RKO (cell line): ENCODE results near the gene CENATAC.
"Not testable (repeated sequence)": the region's sequence is repeated elsewhere in the genome, so short reads cannot be mapped to it uniquely, and the experiment has no call there.

Experiments used
- DNase-seq: peaks from one replicate; pipeline ENCODE4 v3.0.0-alpha.2; 2016; ENCODE audit warnings: low spot score

Gene CENATAC

DNA sequence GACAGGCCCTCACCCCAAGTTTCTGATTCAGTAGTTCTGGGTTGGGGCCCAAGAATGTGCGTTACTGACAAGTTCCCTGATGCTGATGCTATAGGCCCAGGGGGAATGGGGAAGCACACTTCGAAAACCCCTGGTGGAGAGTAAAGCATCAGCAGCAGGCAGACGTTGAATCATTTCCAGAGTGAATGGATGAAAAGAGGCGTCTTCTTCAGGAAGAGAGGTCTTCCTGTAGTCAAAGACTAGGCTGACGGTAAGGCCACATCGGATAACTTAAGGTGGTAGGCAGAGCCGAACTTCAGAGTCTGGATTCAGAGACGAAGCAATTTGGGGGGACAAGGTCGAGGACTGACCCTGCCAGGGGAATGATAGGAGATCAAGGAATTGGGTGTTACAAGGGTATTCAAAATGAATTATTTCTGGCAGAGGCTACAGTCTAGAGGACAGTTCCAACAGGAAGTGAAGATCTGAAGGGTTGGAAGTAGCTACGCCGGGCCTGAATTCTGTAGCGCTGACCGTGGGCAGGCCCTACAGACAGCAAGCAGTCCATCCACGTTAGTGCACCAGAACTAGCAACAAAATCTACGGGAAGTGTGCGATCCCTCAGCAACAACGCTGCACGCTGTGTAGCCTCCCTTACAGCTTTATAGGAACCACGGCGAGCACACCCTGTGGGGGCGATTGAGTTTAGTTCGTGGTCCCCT is 862 bp upstream of the CENATAC start:
- DNase-seq = peak; percentile 85

GRCh38 chr11:118998388-118998717 is 415 bp downstream of the CENATAC start:
- no peak for DNase-seq

DNA sequence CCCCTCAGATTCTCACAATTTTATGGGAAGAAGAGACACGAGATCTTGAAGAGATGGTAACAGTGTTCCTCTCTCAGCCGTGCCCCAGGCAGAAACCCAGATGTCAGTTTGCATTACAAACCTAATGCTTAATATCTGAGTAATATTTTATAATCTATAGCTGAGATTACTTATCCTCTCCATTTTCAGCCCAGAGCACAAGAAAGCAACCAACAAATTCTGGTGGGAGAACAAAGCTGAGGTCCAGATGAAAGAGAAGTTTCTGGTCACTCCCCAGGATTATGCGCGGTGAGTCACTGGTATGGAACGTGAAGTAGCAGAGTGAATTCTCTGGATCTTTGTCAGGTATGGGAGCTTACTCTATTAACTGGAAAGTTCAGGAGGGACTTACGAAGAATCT is 884 bp downstream of the CENATAC start:
- peak; percentile 86 for DNase-seq

DNA sequence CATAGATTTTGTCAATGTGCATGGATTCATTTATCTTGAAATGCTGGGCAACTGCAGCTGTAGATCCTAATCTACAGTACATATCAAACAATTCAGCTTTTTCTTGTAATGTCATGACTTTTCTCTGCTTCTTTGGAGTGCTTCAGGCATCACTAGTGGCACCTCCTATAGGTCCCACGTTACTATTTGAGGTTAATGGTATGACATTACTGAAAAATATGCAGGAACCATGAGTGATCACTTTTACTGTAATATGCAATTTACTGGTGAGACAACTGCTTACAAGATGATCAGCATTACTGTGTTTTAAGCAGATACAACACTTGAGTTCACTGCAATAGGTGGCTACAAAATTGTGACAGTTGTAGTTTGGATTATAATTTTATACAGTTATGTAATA is 3.0 kb downstream of the CENATAC start:
- peak; percentile 84 for DNase-seq

- no peak for DNase-seq
Measured at GRCh38 chr11:119006656-119007055, 8.7 kb downstream of the CENATAC start.

DNA sequence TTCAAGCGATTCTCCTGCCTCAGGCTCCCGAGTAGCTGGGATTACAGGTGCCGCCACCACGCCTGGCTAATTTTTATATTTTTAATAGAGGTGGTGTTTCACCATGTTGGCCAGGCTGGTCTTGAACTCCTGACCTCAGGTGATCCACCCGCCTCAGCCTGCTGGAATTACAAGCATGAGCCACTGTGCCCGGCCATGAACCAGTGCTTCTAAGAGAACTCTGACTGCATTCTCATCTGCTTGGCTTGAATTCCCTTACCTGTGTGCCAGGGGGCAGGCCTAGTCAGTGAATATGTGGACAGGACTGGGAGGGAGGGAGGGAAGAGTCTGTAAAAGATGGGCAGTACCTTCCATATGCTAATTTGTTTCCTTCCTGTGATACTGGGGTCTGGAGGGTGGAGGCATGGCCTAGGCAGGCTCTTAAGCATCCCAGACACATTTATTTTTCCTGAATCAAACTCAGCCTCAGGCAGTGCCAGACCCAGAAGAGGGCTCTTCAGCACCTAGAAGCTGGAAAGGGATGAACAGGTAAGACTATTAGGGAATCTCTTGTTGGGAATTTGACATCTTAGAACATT is 13.6 kb downstream of the CENATAC start:
- no peak for DNase-seq

GRCh38 chr11:119012629-119013170 is 14.8 kb downstream of the CENATAC start:
- no peak for DNase-seq

- no peak for DNase-seq
Measured at GRCh38 chr11:119014209-119014924, 16.4 kb downstream of the CENATAC start.

GRCh38 chr11:119015054-119015611 is 17.2 kb downstream of the CENATAC start:
- no peak for DNase-seq

- DNase-seq = no peak
Measured at GRCh38 chr11:119016216-119017009, 18.5 kb downstream of the CENATAC start.

DNA sequence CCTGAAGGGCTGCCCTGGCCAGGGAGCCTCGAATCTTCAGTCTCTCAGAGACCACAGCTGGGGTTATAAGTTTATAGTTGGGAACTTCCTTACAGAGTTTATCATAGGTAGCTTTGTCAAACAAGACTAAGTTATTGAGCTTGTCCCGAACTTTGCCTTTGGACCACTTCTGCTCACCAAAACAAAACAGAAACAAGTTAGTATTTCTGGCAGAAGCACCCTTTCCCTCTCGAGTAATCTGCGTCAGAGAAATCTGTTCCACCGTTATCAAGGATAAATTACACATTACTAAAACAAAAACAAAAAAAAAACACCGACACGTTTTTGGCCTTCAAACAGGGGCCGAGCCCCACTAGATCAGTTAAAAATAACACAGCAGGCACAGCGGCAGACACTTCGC is 19.4 kb downstream of the CENATAC start:
- not testable (repeated sequence) for DNase-seq

GRCh38 chr11:119018074-119018938 is 20.4 kb downstream of the CENATAC start, which contains the start of the genes RPS25 and TRAPPC4:
TSS of gene RPS25 (minus strand) at chr11:119018343. CDS start at chr11:119018284, 59 bp downstream.
TSS of gene TRAPPC4 (plus strand) at chr11:119018766. CDS start at chr11:119018796, 30 bp downstream.
- peak; percentile 98 for DNase-seq

DNA sequence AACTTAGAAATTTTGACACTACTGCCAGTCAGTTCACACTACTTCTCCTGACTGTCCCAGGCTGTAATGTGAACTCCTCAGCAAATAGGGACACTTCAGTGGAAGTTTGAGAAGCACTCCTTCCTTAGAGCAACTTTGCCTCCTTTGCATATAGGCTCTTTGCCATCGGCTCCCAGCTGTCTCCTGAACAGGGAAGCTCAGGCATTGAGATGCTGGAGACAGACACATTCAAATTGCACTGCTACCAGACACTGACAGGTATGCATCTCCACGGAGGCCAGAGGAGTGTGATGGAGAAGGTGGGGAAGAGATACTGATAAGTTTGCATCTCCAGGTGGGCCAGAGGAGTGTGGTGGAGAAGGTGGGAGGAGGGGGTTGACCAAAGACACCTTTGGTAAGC is 22.1 kb downstream of the CENATAC start:
- no peak for DNase-seq

- DNase-seq = no peak
Measured at GRCh38 chr11:119021631-119022030, 23.7 kb downstream of the CENATAC start.

DNA sequence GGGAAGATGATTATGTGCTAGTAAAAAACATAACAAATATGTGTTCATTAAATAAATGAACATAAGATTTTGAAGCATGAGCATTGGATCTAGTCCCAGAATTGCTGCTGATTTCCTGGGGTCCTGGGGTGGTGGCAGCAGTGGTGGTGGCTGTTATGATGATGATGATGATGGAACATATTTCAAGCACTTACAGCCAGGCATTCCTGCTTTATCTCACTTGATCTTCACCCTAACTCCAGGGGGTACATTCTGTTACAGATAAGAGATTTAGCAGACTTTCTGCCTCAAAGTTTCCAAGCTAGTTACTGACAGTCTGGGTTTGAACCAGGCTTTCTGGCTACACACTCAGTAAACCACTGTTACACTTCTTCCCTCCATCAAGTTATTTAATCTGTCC is 25.8 kb downstream of the CENATAC start:
- no peak for DNase-seq

GRCh38 chr11:119024430-119025098 is 26.6 kb downstream of the CENATAC start:
- DNase-seq = no peak

DNA sequence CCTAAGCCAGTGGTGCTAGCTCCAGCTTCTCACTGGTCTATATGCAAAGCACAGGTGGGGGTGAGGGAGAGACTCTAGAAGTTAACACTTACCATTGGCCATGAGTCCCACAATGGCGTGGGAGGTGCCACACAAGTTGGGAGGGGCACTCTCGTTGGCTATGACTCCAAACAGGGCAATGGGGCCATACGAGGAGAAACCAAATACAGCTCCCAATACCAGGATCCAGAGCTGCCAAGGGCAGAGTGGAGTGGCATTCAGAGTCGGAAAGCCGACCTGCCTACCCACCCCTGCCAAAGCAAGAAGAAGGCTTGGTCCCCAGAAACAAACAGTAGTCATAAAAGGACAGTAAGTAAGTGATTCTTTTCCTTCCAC is 27.1 kb downstream of the CENATAC start:
- DNase-seq = no peak

GRCh38 chr11:119025541-119025940 is 27.6 kb downstream of the CENATAC start:
- DNase-seq = no peak

GRCh38 chr11:119025978-119026766 is 28.2 kb downstream of the CENATAC start:
- no peak for DNase-seq
